G401.6 (cell line): ENCODE measurements around the gene CCL8.
"Not testable (repeated sequence)": the region's sequence is repeated elsewhere in the genome, so short reads cannot be mapped to it uniquely, and the experiment has no call there.

Experiments used
- FAIRE-seq: peaks from 2 replicates; lab custom pipeline; 2012; peaks lifted over from hg19 to GRCh38; lab: Jason Lieb, UNC

Gene CCL8

GRCh38 chr17:34314279-34314678, 5.0 kb upstream of the CCL8 start:
- FAIRE-seq, result no peak

GRCh38 chr17:34318474-34318873, 761 bp upstream of the CCL8 start:
- FAIRE-seq, result no peak

- FAIRE-seq, result no peak
Observed at GRCh38 chr17:34321964-34322363, 2.7 kb downstream of the CCL8 start.

- not testable (repeated sequence) for FAIRE-seq
Observed at GRCh38 chr17:34327580-34327979, 8.3 kb downstream of the CCL8 start.

- FAIRE-seq, result no peak
Observed at GRCh38 chr17:34337701-34338100, 18.5 kb downstream of the CCL8 start.

GRCh38 chr17:34339138-34339770, 20.0 kb downstream of the CCL8 start:
- FAIRE-seq, result no peak

GRCh38 chr17:34341916-34342315, 22.7 kb downstream of the CCL8 start:
- no peak for FAIRE-seq

GRCh38 chr17:34347063-34347462, 27.8 kb downstream of the CCL8 start:
- no peak for FAIRE-seq

GRCh38 chr17:34349751-34350150, 30.5 kb downstream of the CCL8 start:
- no peak for FAIRE-seq

GRCh38 chr17:34351096-34351495, 31.9 kb downstream of the CCL8 start:
- no peak for FAIRE-seq

- no peak for FAIRE-seq
Observed at GRCh38 chr17:34352191-34352590, 33.0 kb downstream of the CCL8 start.

GRCh38 chr17:34354637-34355036, 35.4 kb downstream of the CCL8 start:
- FAIRE-seq, result no peak

- no peak for FAIRE-seq
Observed at GRCh38 chr17:34356194-34356593, 37.0 kb downstream of the CCL8 start, which contains the start of gene CCL13. TSS of gene CCL13 (plus strand) at chr17:34356480. CDS start at chr17:34356527, 47 bp downstream.

GRCh38 chr17:34357398-34357797, 38.2 kb downstream of the CCL8 start:
- no peak for FAIRE-seq

- FAIRE-seq, result no peak
Observed at GRCh38 chr17:34358631-34359030, 39.4 kb downstream of the CCL8 start.

GRCh38 chr17:34360601-34361270, 41.5 kb downstream of the CCL8 start:
- FAIRE-seq, result no peak

GRCh38 chr17:34361478-34362061, 42.3 kb downstream of the CCL8 start:
- peak; percentile 21 for FAIRE-seq

GRCh38 chr17:34363183-34363661, 44.0 kb downstream of the CCL8 start, which contains the start of gene CCL1:
TSS of gene CCL1 (minus strand) at chr17:34363233. CDS start at chr17:34363161, 72 bp downstream.
- no peak for FAIRE-seq

GRCh38 chr17:34364751-34365150, 45.5 kb downstream of the CCL8 start:
- no peak for FAIRE-seq

- no peak for FAIRE-seq
Observed at GRCh38 chr17:34365340-34365739, 46.1 kb downstream of the CCL8 start.

GRCh38 chr17:34366010-34366409, 46.8 kb downstream of the CCL8 start:
- no peak for FAIRE-seq

- no peak for FAIRE-seq
Observed at GRCh38 chr17:34366529-34367107, 47.4 kb downstream of the CCL8 start.
